H9 (cell line): Measurements from ENCODE around the gene PRADC1. TPM values are rescaled to one million over a fixed set of nuclear protein-coding genes. Genes with fewer than 3 reads are reported as not detected.

Source experiments
- DNase-seq: peaks from one replicate; pipeline ENCODE4 v3.0.0-alpha.2; 2017
- H2AFZ ChIP-seq: one replicate; pipeline ENCODE4 v1.6.1; 2013; ENCODE audit warnings: mild to moderate bottlenecking, low read length, control low read depth, moderate library complexity
- H2AK5ac ChIP-seq: 2 replicates; pipeline ENCODE4 v1.6.1; 2013; ENCODE audit warnings: low read length, control low read depth, mixed read lengths; ENCODE audit not compliant: insufficient read length
- H2BK120ac ChIP-seq: one replicate; pipeline ENCODE4 v1.6.1; 2013; ENCODE audit warnings: low read depth, mild to moderate bottlenecking, low read length, control low read depth, inconsistent platforms; ENCODE audit not compliant: poor library complexity, severe bottlenecking
- H2BK12ac ChIP-seq: 2 replicates; pipeline ENCODE4 v1.6.1; 2013; ENCODE audit warnings: low read length, control low read depth, mixed read lengths, low read depth; ENCODE audit not compliant: insufficient read length
- H2BK15ac ChIP-seq: 2 replicates; pipeline ENCODE4 v1.6.1; 2013; ENCODE audit warnings: low read depth, low read length, control low read depth
- H2BK20ac ChIP-seq: one replicate; pipeline ENCODE4 v1.6.1; 2013; ENCODE audit warnings: low read depth, mild to moderate bottlenecking, low read length, control low read depth, inconsistent platforms; ENCODE audit not compliant: poor library complexity, severe bottlenecking
- H2BK5ac ChIP-seq: 2 replicates; pipeline ENCODE4 v1.6.1; 2013; ENCODE audit warnings: low read length, control low read depth, mixed read lengths; ENCODE audit not compliant: insufficient read length
- H3K14ac ChIP-seq: 2 replicates; pipeline ENCODE4 v1.6.1; 2013; ENCODE audit warnings: low read length, control low read depth; ENCODE audit not compliant: insufficient read depth
- H3K18ac ChIP-seq: 2 replicates; pipeline ENCODE4 v1.6.1; 2013; ENCODE audit warnings: low read depth, mild to moderate bottlenecking, mixed read lengths, low read length, control low read depth; ENCODE audit not compliant: insufficient read length
- H3K23ac ChIP-seq: 2 replicates; pipeline ENCODE4 v1.6.1; 2013; ENCODE audit warnings: low read length, control low read depth, mixed read lengths, low read depth; ENCODE audit not compliant: insufficient read length
- H3K23me2 ChIP-seq: 2 replicates; pipeline ENCODE4 v1.6.1; 2013; ENCODE audit warnings: low read depth, mild to moderate bottlenecking, mixed read lengths, low read length, control low read depth; ENCODE audit not compliant: insufficient read length, poor library complexity, severe bottlenecking
- H3K27ac ChIP-seq: 2 replicates; pipeline ENCODE4 v1.5.1; 2013; ENCODE audit warnings: low read length, control low read depth, mixed read lengths, low read depth; ENCODE audit not compliant: insufficient read length
- H3K27me3 ChIP-seq: 2 replicates; pipeline ENCODE4 v1.6.1; 2013; ENCODE audit warnings: low read length, control low read depth, inconsistent platforms; ENCODE audit not compliant: insufficient read depth
- H3K4ac ChIP-seq: 2 replicates; pipeline ENCODE4 v1.6.1; 2013; ENCODE audit warnings: low read depth, mild to moderate bottlenecking, control low read depth, inconsistent platforms, low read length, moderate library complexity
- H3K4me1 ChIP-seq: 2 replicates; pipeline ENCODE4 v1.6.1; 2013; ENCODE audit warnings: low read length, control low read depth, inconsistent platforms; ENCODE audit not compliant: insufficient read depth
- H3K4me2 ChIP-seq: 2 replicates; pipeline ENCODE4 v1.6.1; 2013; ENCODE audit warnings: low read length, control low read depth, mixed read lengths; ENCODE audit not compliant: insufficient read length, insufficient read depth
- H3K56ac ChIP-seq: 2 replicates; pipeline ENCODE4 v1.6.1; 2013; ENCODE audit warnings: low read depth, mild to moderate bottlenecking, mixed read lengths, low read length, control low read depth; ENCODE audit not compliant: insufficient read length
- H3K79me1 ChIP-seq: 2 replicates; pipeline ENCODE4 v1.6.1; 2013; ENCODE audit warnings: low read depth, mild to moderate bottlenecking, moderate library complexity, low read length, control low read depth, inconsistent platforms; ENCODE audit not compliant: insufficient read depth, poor library complexity, severe bottlenecking
- H3K79me2 ChIP-seq: 2 replicates; pipeline ENCODE4 v1.6.1; 2013; ENCODE audit warnings: low read length, control low read depth, inconsistent platforms; ENCODE audit not compliant: insufficient read depth
- H3K9ac ChIP-seq: 2 replicates; pipeline ENCODE4 v1.6.1; 2013; ENCODE audit warnings: low read length, control low read depth, mixed read lengths; ENCODE audit not compliant: insufficient read length; ENCODE audit errors: extremely low read depth
- H3K9me3 ChIP-seq: one replicate; pipeline ENCODE4 v1.6.1; 2013; ENCODE audit warnings: low read depth, low read length, inconsistent platforms; ENCODE audit not compliant: control insufficient read depth
- H3T11ph ChIP-seq: one replicate; pipeline ENCODE4 v1.6.1; 2013; ENCODE audit warnings: mild to moderate bottlenecking, low read length, control low read depth, inconsistent platforms
- H4K20me1 ChIP-seq: one replicate; pipeline ENCODE4 v1.6.1; 2013; ENCODE audit not compliant: control insufficient read depth, insufficient read length, insufficient read depth
- H4K5ac ChIP-seq: 2 replicates; pipeline ENCODE4 v1.6.1; 2013; ENCODE audit warnings: low read depth, mild to moderate bottlenecking, mixed read lengths, low read length, control low read depth; ENCODE audit not compliant: insufficient read length
- H4K8ac ChIP-seq: replicated peaks from 2 replicates; pipeline ENCODE4 v1.6.1; 2013; ENCODE audit warnings: low read length, control low read depth, mixed read lengths, low read depth; ENCODE audit not compliant: insufficient read length
- H4K91ac ChIP-seq: 2 replicates; pipeline ENCODE4 v1.6.1; 2013; ENCODE audit warnings: low read depth, mild to moderate bottlenecking, moderate library complexity, mixed read lengths, low read length, control low read depth; ENCODE audit not compliant: insufficient read length
- H3K27ac Mint-ChIP-seq, 3 experiments: 2 replicates in 2 of 3; 3 replicates in 1 of 3; pipeline ENCODE4 v1.8.0; 2020 to 2021; ENCODE audit warnings: mixed read lengths in 3 of 3, mild to moderate bottlenecking in 1 of 3, moderate library complexity in 1 of 3
- H3K27me3 Mint-ChIP-seq: 2 replicates; pipeline ENCODE4 v1.8.0; 2021; ENCODE audit warnings: low read depth, mild to moderate bottlenecking, moderate library complexity, mixed read lengths
- H3K36me3 Mint-ChIP-seq, 3 experiments: 2 replicates in 2 of 3; 3 replicates in 1 of 3; pipeline ENCODE4 v1.8.0; 2020 to 2021; ENCODE audit warnings: low read depth in 3 of 3, mixed read lengths in 3 of 3; ENCODE audit not compliant: insufficient read depth in 1 of 3
- H3K4me1 Mint-ChIP-seq, 2 experiments: 2 replicates each; pipeline ENCODE4 v1.8.0; 2020; ENCODE audit warnings: mixed read lengths in 2 of 2
- H3K4me3 Mint-ChIP-seq, 2 experiments: 2 replicates in 1 of 2; 3 replicates in 1 of 2; pipeline ENCODE4 v1.8.0; 2020 to 2021; ENCODE audit warnings: mild to moderate bottlenecking in 2 of 2, mixed read lengths in 2 of 2, moderate library complexity in 1 of 2
- H3K9me3 Mint-ChIP-seq, 2 experiments: 2 replicates in 1 of 2; 3 replicates in 1 of 2; pipeline ENCODE4 v1.8.0; 2020; ENCODE audit warnings: mild to moderate bottlenecking in 2 of 2, mixed read lengths in 2 of 2, moderate library complexity in 1 of 2
- WGBS: extraction: QIAGEN DNeasy Blood & Tissue Kit; methylation state at CpG from one replicate; pipeline ENCODE4 v1.1.7; 2013; ENCODE audit warnings: missing lambda C conversion rate, low lambda C conversion rate, mixed read lengths; ENCODE audit not compliant: insufficient read length; ENCODE audit errors: extremely low coverage; 5-methylcytosine and 5-hydroxymethylcytosine counted together
- total RNA-seq: library from RNA; stranded (reverse); gene quantifications from 2 replicates; pipeline ENCODE4 v1.2.1, GENCODE V29; 2021
- TF ChIP-seq, protein P1 (sequence below): fragments of 200-600 bp; sonication (generic); conservative IDR thresholded peaks from 3 replicates; pipeline ENCODE4 v1.8.0; 2021; ENCODE audit warnings: antibody characterized with exemption, mild to moderate bottlenecking

Gene PRADC1
- total RNA-seq, 1 experiment from 2014 or later = 9.6 TPM

DNA sequence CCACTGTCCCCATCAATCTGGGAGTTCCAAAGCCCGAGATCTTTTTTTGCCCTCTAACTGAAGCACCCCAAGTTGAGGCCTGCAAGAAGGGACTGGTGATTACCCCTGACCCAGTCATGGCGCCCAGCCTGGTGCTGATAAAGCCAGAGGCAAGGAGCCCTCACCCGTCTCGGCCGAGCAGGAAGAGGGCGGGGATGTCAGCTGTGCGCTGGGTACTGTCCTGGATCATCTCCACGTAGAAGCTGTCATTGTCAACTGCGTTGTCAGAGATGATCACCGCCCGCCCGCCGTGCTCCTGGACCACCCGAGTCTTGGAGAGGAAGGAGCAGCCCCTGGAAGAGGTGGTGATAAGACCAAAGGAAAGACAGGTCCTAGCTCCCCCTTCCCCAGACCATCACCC is 4.4 kb downstream of the PRADC1 start:
- H3K27ac Mint-ChIP-seq = no peak overlapping the region
- Histone ChIP-seq H3K27ac (no peak overlapping the region), H3K14ac (no peak overlapping the region; the same call in 1 of the 2 replicates), H2BK120ac (no peak overlapping the region), H4K8ac (no peak overlapping the region), H2BK15ac (no peak overlapping the region), H3K27me3 (no peaks in the 10 kb centered on the region), H3K4me1 (no peaks in the 10 kb centered on the region; the same call in 1 of the 2 replicates), H2AK5ac (no peak overlapping the region), H3K4me2 (no peak overlapping the region), H4K5ac (no peak overlapping the region), H4K91ac (no peak overlapping the region), H3K9me3 (no peaks in the 10 kb centered on the region), H3K79me2 (no peaks in the 10 kb centered on the region), H2AFZ (no peak overlapping the region), H3K18ac (no peak overlapping the region), H2BK20ac (no peak overlapping the region), H2BK12ac (no peak overlapping the region), H3K9ac (no peak overlapping the region), H3T11ph (no peak overlapping the region), H3K23ac (no peak overlapping the region), H3K79me1 (no peaks in the 10 kb centered on the region), H2BK5ac (no peak overlapping the region), H3K23me2 (peaks cover 2% of the 10 kb centered on the region), H4K20me1 (no peaks in the 10 kb centered on the region), H3K4ac (no peak overlapping the region), H3K56ac (no peak overlapping the region)
- no peak for DNase-seq
- no CpG with 5 or more reads among the region's 14 CpGs for WGBS
- H3K36me3 Mint-ChIP-seq = peaks cover 7 to 19% (median 15%) of the 10 kb centered on the region in 3 experiments; a peak in 6 of 7 replicates
- TF ChIP-seq, protein P1, sequence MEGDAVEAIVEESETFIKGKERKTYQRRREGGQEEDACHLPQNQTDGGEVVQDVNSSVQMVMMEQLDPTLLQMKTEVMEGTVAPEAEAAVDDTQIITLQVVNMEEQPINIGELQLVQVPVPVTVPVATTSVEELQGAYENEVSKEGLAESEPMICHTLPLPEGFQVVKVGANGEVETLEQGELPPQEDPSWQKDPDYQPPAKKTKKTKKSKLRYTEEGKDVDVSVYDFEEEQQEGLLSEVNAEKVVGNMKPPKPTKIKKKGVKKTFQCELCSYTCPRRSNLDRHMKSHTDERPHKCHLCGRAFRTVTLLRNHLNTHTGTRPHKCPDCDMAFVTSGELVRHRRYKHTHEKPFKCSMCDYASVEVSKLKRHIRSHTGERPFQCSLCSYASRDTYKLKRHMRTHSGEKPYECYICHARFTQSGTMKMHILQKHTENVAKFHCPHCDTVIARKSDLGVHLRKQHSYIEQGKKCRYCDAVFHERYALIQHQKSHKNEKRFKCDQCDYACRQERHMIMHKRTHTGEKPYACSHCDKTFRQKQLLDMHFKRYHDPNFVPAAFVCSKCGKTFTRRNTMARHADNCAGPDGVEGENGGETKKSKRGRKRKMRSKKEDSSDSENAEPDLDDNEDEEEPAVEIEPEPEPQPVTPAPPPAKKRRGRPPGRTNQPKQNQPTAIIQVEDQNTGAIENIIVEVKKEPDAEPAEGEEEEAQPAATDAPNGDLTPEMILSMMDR = no peak
- no peak overlapping the region for H3K4me3 Mint-ChIP-seq
- H3K9me3 Mint-ChIP-seq = no peaks in the 10 kb centered on the region
- H3K4me1 Mint-ChIP-seq = peaks cover 3 to 4% of the 10 kb centered on the region in 2 experiments
- no peaks in the 10 kb centered on the region; the same call in 1 of the 2 replicates for H3K27me3 Mint-ChIP-seq
